ENCODE data around the gene GGCT. TPM values are rescaled to one million over a fixed set of nuclear protein-coding genes. Genes with fewer than 3 reads are reported as not detected.

Gene GGCT
- total and polyA plus RNA-seq, 2 donors (not counting 3 experiments of a cell fraction or from before 2014, with no cell fraction given): 21.1 to 44.3 TPM

- H3K27ac ChIP-seq (ENCODE audit: insufficient read depth, low read depth, low read length): no peak overlapping the region
- no peaks in the 10 kb centered on the region for H3K4me1 ChIP-seq (ENCODE audit: control insufficient read depth, extremely low read depth, insufficient read depth, low read length)
- no peak for DNase-seq (ENCODE audit: low read depth, low spot score)
- ChIA-PET CTCF (interaction anchor here (2.0 to 2.1 kb wide), 2 partner anchors 12 to 30 kb away, joined by 6 to 7 read pairs; no protein-coding TSS in a partner anchor), POLR2A (no interaction called here)
- H2AFZ ChIP-seq (ENCODE audit: low read depth, low read length): no peak overlapping the region
- dilution Hi-C loops (cut with MboI; ENCODE audit: extremely low pct_ligation_motif_present, low sequenced_read_pairs) (no loop called here), intact Hi-C loops (cut with micrococcal nuclease) (no loop called here)
- H3K4me2 ChIP-seq (ENCODE audit: insufficient read depth, low read length): no peak overlapping the region
- H4K20me1 ChIP-seq (replicated peaks; ENCODE audit: control insufficient read depth, extremely low read depth, insufficient read depth, low read length): no peaks in the 10 kb centered on the region
- no peaks in the 10 kb centered on the region for H3K36me3 ChIP-seq (ENCODE audit: control insufficient read depth in 2 of 2, extremely low read depth in 1 of 2, insufficient read depth in 2 of 2, low read length in 2 of 2)
- no peak overlapping the region for H3K9ac ChIP-seq (replicated peaks; ENCODE audit: extremely low read depth, insufficient read depth, low read length)
- no peaks in the 10 kb centered on the region for H3K9me3 ChIP-seq (replicated peaks; ENCODE audit: control insufficient read depth, insufficient read depth, low read length)
- TF ChIP-seq EZH2 (IDR thresholded peaks at IDR 0.05; ENCODE audit: borderline replicate concordance, low read depth, low read length, severe bottlenecking): no peak
- TF ChIP-seq POLR2A (IDR thresholded peaks at IDR 0.05; ENCODE audit: low read depth, low read length): no peak
- TF ChIP-seq POLR2AphosphoS5 (IDR thresholded peaks at IDR 0.05; ENCODE audit: insufficient read depth, low read depth, low read length): no peak
- no peak for TF ChIP-seq JUN (IDR thresholded peaks at IDR 0.05; ENCODE audit: borderline replicate concordance, insufficient read depth, insufficient read length, low read depth)
- TF ChIP-seq MYC (IDR thresholded peaks at IDR 0.05; ENCODE audit: low read depth, low read length): no peak
- TF ChIP-seq CTCF (IDR thresholded peaks at IDR 0.05; ENCODE audit: extremely low read depth in 1 of 2, insufficient read depth in 1 of 2, low read depth in 1 of 2, low read length in 2 of 2): no peak
- H3K4me3 ChIP-seq (replicated peaks in 1 of 3; ENCODE audit: insufficient read depth in 1 of 3, low read depth in 1 of 3, low read length in 3 of 3): no peak overlapping the region
- no peaks in the 10 kb centered on the region for H3K9me1 ChIP-seq (replicated peaks; ENCODE audit: control insufficient read depth, extremely low read depth, insufficient read depth, low read length)
- no TSS peak for BruUV-seq (replicated peaks)
- H3K27me3 ChIP-seq (ENCODE audit: control insufficient read depth in 2 of 2, insufficient read depth in 2 of 2, low read length in 2 of 2): no peaks in the 10 kb centered on the region
- FAIRE-seq: no peak
- no peaks in the 10 kb centered on the region for H3K79me2 ChIP-seq (ENCODE audit: control insufficient read depth, insufficient read depth, low read length)
Measured at GRCh38 chr7:30533886-30534285, 29.3 kb upstream of the GGCT start.

GRCh38 chr7:30531286-30531685, 26.7 kb upstream of the GGCT start:
- ChIA-PET POLR2A (no interaction called here), CTCF (no interaction called here)
- DNase-seq (ENCODE audit: low read depth, low spot score): no peak
- Histone ChIP-seq H3K4me2 (ENCODE audit: insufficient read depth, low read length) (no peak overlapping the region), H2AFZ (ENCODE audit: low read depth, low read length) (no peak overlapping the region), H3K9me3 (replicated peaks; ENCODE audit: control insufficient read depth, insufficient read depth, low read length) (no peaks in the 10 kb centered on the region), H3K4me1 (ENCODE audit: control insufficient read depth, extremely low read depth, insufficient read depth, low read length) (no peaks in the 10 kb centered on the region), H3K27ac (ENCODE audit: insufficient read depth, low read depth, low read length) (no peak overlapping the region), H3K4me3 (replicated peaks in 1 of 3; ENCODE audit: insufficient read depth in 1 of 3, low read depth in 1 of 3, low read length in 3 of 3) (no peak overlapping the region), H3K36me3 (ENCODE audit: control insufficient read depth in 2 of 2, extremely low read depth in 1 of 2, insufficient read depth in 2 of 2, low read length in 2 of 2) (no peaks in the 10 kb centered on the region), H4K20me1 (replicated peaks; ENCODE audit: control insufficient read depth, extremely low read depth, insufficient read depth, low read length) (no peaks in the 10 kb centered on the region), H3K9me1 (replicated peaks; ENCODE audit: control insufficient read depth, extremely low read depth, insufficient read depth, low read length) (no peaks in the 10 kb centered on the region), H3K27me3 (ENCODE audit: control insufficient read depth in 2 of 2, insufficient read depth in 2 of 2, low read length in 2 of 2) (no peaks in the 10 kb centered on the region), H3K79me2 (ENCODE audit: control insufficient read depth, insufficient read depth, low read length) (no peaks in the 10 kb centered on the region), H3K9ac (replicated peaks; ENCODE audit: extremely low read depth, insufficient read depth, low read length) (no peak overlapping the region)
- TF ChIP-seq, protein P1, sequence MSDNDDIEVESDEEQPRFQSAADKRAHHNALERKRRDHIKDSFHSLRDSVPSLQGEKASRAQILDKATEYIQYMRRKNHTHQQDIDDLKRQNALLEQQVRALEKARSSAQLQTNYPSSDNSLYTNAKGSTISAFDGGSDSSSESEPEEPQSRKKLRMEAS (IDR thresholded peaks at IDR 0.05; ENCODE audit: insufficient read depth, insufficient read length): no peak
- no peak for TF ChIP-seq MYC (IDR thresholded peaks at IDR 0.05; ENCODE audit: low read depth, low read length)
- TF ChIP-seq FOS (IDR thresholded peaks at IDR 0.05; ENCODE audit: borderline replicate concordance, insufficient read depth, low read length): no peak
- TF ChIP-seq POLR2AphosphoS5 (IDR thresholded peaks at IDR 0.05; ENCODE audit: insufficient read depth, low read depth, low read length): no peak
- TF ChIP-seq JUN (IDR thresholded peaks at IDR 0.05; ENCODE audit: borderline replicate concordance, insufficient read depth, insufficient read length, low read depth): no peak
- no peak for TF ChIP-seq POLR2A (IDR thresholded peaks at IDR 0.05; ENCODE audit: low read depth, low read length)
- TF ChIP-seq GATA2 (IDR thresholded peaks at IDR 0.05; ENCODE audit: insufficient read depth, insufficient read length, low read depth, low read length): no peak
- no peak for TF ChIP-seq EZH2 (IDR thresholded peaks at IDR 0.05; ENCODE audit: borderline replicate concordance, low read depth, low read length, severe bottlenecking)
- no peak for TF ChIP-seq CTCF (IDR thresholded peaks at IDR 0.05; ENCODE audit: extremely low read depth in 1 of 2, insufficient read depth in 1 of 2, low read depth in 1 of 2, low read length in 2 of 2)
- BruUV-seq (replicated peaks): no TSS peak
- intact Hi-C loops (cut with micrococcal nuclease) (no loop called here), dilution Hi-C loops (cut with MboI; ENCODE audit: extremely low pct_ligation_motif_present, low sequenced_read_pairs) (no loop called here)
- no peak for FAIRE-seq
